NCI-H1930 (cell line): ENCODE results near the gene ACAP1.
"Not testable (repeated sequence)": the region's sequence is repeated elsewhere in the genome, so short reads cannot be mapped to it uniquely, and the experiment has no call there.

Source experiments
- DNase-seq, 2 experiments: peaks; one replicate each; lab custom pipeline; 2025; lab: John Stamatoyannopoulos, UW

ACAP1 gene

DNA sequence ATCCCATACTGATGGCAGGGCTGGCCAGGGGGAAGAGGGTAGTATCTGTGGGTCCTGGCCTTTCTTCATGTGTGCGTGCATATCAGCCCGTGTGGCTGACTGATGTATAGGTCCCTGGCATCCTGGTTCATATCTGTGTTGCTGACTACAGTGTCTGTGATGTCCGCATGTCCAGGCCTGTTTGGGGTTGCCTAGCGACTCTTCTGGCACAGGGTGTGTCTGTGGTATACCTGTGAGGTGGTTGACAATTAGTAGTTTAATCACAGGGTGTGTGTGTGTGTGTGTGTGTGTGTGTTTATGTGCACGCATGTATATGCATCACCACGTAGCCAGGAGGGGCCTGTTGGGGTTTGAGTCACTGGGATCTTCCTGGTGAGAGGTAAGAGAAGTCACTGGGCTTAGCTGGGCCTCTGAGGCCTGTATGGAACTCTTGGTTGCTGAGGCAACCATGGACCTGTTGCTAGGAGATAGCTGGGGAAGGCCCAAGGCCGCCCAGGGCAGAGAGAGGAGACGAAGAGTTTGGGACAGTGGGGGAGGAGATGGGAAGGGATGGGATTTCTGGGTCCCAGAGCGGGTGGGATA lies 18.0 kb downstream of the ACAP1 start:
- no peak for DNase-seq

DNA sequence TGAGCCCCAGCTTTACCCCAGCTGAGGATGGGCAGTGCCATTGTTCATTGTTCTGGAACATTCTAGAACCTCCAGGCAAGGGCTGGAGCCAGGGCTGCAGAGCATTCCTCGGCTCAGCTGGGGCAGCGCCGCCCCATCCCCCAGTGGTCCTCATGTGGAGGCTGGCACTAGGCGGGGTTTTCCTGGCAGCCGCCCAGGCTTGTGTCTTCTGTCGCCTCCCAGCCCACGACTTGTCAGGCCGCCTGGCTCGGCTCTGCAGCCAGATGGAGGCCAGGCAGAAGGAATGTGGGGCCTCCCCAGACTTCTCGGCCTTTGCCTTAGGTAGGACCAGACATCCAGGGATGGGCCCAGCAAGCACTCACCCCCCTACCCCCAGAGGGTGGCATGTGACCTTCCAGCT lies 18.7 kb downstream of the ACAP1 start, which contains the start of gene TMEM95:
Gene TMEM95 (plus strand): TSS at position 104 of the 400 bp plus-strand sequence. CDS start 49 bp downstream, at position 153.
- DNase-seq, result no peak

DNA sequence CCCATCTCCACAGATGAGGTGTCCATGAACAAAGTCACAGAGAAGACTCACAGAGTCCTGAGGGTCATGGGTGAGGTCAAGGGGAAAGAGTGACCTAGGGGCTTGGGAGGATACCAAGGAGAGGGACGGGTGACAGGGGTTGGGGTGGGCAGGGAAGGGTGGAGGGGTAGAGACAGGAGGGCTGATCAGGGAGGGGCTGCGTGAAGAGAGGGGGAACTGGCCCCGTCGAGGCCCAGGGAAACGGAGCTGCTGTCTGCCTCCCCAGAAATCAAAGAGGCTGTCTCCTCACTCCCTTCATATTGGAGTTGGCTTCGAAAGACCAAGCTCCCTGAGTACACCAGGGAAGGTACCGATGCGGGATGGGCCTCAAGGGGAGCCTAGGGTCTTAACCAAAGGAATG lies 19.2 kb downstream of the ACAP1 start:
- no peak for DNase-seq

DNA sequence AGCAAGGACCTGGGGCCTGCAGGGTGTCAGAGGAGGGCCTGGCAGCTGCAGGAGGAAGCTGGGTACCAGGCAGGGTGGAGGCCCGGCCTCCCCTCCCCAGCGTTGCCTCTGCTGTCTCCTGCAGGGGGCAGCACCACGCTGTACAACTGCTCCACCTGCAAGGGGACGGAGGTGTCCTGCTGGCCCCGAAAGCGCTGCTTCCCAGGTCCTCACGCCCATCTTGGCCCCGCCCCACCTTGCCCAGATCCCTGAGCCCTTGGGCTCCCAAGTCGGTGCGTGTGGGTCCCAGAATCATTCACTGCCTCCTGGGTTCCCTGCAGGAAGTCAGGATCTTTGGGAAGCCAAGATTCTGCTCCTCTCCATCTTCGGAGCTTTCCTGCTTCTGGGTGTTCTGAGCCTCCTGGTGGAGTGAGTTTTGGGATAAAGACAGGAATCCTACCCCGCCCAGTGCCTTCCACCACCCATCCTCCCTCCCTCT lies 19.8 kb downstream of the ACAP1 start:
- peak; percentile 55 to 74 for DNase-seq

DNA sequence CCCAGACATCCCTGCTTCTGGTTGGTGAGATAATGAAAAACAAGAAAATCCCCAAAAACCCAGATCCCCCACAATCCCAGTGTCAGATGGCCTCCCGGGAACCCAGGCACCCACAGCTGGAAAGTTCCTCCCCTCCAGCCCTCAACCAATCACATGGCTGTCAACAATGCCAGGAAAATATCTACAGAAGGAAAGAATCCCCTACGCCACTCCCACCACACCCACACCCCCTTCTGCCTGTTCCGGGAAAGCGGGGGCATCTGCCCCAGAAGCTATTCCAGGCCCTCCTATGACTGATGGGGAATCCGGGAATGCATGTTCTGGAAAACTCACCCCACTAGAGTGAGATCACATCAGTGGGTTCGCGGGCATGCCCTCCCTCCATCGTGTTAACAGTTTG lies 20.4 kb downstream of the ACAP1 start:
- no peak for DNase-seq

DNA sequence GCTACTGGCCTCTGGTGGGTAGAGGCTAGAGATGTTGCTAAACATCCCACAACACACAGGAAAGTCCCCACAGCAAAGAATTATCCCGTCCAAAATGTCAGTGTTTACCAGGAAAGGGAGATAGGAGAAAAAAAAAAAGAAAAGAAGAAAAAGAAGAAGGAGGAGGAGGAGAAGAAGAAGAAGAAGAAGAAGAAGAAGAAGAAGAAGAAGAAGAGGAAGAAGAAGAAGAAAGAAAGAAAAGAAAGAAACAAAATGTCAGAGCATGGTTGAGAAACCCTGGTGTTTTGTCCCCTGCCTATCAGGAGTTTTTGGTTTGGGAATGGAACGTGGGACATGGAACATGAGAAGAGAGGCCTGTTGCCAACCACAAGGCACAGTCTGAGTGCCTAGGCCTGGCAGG lies 21.1 kb downstream of the ACAP1 start:
- no peak for DNase-seq

DNA sequence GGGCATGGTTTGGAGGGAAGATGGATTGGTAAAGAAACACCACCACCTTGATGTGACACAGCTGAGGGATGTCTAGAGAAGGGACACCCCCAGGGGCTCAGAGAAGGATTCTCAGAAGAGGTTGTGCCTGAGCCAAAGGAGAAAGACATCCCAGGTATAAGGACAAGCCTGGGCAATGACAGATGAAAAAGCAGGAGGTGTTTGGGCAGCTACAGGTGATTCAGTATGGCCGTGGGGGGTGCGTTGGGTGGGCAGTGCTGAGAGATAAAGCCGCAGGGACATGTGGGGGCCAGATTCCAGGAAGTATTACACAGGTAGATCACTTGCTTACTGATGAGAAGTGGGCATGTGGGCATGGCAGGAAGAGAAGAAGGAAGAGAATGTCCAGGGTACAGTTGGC lies 25.6 kb downstream of the ACAP1 start:
- no peak for DNase-seq

DNA sequence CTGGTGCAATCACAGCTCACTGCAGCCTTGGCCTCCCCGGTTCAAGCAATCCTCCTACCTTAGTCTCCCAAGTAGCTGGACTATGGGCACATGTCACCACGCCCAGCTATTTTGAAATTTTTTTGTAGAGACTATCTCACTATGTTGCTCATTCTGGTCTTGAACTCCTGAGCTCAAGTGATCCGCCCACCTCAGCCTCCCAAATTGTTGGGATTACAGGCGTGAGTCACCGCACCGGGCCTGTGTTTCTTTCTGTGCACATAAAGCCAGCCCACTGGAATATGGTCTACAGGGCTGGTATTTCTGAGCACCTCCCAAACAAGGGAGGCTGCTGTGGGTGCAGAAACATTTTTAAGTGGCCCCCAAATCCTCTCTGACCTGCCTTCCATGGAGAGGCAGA lies 27.0 kb downstream of the ACAP1 start:
- no peak for DNase-seq

DNA sequence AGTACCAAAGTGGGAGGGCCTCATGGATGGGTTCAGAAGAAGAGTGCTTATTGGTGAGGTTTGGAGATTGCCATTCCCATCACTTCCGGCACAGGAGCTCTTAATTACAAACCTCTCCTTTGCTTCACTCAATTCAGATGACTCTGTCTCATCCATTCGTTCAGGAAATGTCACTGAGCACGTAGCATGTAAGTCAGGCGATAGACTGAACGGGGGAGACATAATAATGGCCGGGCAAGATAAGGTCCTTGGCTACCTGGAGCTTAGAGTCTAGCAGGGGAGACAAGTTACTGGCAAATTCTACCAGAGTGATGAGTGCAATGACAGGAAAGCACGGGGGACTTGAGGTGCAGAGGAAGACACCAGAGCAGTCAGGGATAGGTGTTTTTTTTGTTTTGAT lies 29.6 kb downstream of the ACAP1 start:
- not testable (repeated sequence) for DNase-seq

DNA sequence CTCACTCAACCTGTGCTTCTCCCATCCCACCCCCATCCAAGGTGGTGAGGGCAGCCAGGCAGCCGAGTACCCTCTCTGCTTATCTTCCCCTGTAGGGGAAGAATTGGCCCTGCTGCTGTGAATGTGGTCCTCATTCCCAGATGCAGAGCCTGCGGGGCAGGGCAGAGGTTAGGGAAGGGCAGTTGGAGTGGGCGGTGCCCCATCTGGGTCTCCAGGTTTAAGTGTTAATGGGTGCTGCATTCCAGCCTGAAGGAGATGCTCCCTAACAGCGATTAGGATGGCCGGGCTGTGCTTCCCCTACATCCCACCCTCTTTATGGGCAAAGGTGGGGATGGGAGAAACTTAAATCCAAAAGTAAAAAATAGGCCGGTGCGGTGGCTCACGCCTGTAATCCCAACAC lies 30.8 kb downstream of the ACAP1 start:
- no peak for DNase-seq

DNA sequence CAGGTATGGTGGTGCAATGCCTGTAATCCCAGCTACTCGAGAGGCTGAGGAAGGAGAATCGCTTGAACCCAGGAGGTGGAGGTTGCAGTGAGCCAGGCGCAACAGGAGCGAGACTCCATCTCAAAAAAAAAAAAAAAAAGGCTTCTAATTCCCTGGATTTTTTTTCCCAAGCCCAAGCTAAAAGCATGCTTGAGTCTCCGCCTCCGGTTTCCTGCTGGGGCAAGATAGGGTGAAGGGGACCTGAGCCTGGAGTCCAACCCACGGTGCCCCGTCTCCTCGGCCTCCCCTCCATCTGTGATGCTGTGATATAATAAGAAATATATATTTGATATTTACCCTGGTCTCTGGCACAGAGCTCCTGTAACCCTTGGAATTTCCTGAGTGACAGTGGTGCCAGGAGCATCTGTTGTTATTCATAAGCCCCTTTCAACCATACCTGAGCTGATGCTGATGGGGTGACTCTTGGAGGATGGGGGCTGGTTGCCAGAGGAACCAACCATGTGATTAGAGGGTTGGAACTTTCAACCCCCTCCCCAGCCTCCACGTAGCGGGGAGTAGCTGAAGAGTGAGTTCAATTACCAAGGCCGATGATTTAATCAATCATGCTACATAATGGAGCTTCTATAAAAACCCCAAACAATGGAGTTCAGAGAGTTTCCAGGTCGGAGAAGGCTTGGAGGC lies 31.7 kb downstream of the ACAP1 start:
- DNase-seq, result no peak

DNA sequence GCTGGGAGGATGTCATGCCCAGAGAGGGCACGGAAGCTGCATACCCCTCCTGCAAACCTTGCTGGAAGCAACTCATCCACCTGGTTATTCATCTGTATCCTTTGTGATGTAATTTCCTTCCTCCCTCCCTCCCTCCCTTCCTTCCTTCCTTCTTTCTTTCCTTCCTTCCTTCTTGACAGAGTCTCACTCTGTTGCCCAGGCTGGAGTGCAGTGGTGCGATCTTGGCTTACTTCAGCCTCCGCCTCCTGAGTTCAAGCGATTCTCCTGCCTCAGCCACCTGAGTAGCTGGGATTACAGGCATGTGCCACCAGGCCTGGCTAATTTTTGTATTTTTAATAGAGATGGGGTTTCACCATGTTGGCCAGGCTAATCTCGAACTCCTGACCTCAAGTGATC lies 32.3 kb downstream of the ACAP1 start:
- not testable (repeated sequence) for DNase-seq

DNA sequence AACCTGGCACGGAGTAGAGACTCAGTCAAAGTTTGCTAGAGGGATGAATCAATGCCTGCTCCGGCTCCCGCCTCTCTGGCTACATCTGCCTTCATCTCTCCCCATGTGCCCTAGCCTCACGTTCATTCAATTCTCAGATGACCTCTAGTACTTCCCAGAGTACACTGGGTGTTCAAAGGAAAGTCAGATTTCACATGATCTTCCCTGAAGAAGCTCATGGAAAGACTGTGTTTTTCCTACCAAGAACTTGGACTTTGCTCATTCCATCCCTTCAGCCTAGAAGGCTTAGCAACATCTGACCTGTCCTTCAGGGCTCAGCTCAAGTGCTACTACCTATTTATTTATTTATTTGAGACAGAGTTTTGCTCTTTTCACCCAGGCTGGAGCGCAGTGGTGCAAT lies 33.5 kb downstream of the ACAP1 start:
- DNase-seq, result no peak

DNA sequence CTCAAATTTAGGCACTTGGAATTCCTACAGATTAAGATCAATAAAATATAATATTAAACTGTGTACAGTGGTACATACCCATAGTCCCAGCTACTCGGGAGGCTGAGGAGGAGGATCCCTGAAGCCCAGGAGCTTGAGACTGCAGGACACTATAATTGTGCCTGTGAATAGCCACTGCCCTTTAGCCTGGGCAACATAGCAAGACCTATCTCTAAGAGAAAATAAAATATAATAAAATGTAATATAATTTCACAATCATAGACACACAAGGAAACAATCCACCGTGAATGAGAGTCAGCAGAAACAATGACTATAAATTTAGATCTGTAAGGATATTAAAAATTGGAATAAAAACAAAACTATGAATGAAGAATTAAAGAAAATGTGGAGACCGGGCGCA lies 34.5 kb downstream of the ACAP1 start:
- DNase-seq, result no peak

DNA sequence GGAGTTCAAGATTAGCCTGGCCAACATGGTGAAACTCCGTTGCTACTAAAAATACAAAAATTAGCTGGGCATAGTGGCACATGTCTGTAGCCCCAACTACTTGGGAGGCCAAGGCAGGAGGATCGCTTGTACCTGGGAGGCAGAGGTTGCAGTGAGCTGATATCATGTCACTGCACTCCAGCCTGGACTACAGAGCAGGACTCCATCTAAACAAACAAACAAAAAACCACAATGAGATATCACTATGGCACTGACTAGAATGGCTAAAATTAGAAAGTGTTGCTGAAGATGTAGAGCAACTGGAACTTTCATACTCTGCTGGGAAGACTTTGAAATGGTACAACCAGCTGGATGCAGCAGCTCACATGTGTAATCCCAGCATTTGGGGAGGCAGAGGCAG lies 38.0 kb downstream of the ACAP1 start:
- DNase-seq, result no peak

DNA sequence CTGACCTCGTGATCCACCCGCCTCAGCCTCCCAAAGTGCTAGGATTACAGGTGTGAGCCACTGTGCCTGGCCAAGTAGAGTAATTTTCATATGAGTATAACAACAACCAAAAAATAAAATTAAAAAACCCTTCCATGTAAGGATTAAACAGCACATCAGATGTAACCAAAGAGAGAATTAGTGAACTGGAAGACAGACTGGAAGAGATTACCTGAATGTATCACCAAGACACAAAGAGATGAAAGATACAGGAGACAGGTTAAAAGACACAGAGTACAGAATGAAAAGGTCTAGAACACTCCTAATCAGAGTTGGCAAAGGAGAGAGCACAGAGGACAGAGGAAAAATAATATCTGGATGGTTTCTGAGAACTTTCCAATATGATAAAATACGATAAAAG lies 42.8 kb downstream of the ACAP1 start:
- DNase-seq, result no peak

DNA sequence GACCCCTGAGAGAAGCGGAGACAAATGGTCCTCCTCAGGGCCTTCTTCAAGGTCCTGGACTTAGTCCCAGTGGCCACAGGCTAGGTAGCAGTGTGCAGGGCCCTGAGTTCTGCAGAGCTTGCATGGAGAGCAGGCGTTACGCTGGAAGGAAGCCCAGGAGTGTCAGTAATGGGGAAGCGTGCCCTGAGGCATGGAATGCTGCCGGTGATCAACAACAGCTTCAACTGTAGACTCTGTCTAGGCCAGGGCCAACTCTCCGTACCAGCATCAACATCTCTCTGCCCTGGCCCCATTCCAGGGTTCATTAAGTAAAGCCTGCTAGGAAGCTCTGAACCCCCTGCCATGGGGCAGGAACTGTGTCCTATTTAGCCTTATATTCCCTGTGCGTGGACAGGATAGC lies 44.0 kb downstream of the ACAP1 start:
- no peak for DNase-seq

DNA sequence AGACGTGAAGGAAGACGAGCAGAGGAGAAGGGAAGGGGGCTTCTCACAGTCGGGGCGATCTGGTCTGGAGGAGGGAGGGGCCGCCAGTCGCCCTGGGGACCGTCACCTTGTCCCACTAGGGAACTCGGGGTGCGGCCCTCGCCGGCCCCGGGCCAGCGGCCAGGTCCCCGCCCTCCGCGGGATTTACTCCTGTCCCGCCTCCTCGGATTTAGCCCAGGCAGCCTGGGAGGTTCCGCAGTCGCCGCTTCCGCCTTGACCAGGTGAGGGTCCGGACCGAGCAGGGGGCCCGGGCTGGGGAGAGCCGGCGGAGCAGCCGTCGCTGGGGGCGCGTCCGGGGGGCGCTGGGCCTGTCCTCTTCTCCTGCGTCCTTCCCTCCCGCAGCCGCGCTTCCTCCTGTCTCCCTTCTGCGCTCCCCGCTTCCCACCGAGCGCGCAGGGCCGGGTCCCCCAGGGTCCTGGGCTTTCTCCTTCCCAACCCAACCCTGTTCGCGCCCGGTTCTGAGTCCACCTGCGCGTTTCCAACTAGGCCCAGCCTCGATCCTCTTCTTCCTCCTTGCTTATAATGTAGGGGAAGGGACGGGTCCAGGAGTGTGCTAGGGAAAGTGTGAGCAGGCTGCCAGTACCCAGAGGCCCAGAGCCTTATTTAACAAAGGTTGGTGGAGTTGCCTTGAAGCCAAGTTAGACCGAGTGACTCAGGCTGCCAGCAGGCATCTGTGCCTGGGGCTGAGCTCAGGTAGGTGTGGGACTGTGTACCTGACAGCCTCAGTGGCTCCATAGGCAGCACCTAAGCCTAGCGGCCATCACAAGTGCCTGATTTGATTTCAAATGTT lies 44.7 kb downstream of the ACAP1 start, which contains the start of gene TNK1:
Gene TNK1 (plus strand): TSS at position 235 of the 829 bp plus-strand sequence. CDS start 1,838 bp downstream, outside the sequence.
- DNase-seq, result no peak

DNA sequence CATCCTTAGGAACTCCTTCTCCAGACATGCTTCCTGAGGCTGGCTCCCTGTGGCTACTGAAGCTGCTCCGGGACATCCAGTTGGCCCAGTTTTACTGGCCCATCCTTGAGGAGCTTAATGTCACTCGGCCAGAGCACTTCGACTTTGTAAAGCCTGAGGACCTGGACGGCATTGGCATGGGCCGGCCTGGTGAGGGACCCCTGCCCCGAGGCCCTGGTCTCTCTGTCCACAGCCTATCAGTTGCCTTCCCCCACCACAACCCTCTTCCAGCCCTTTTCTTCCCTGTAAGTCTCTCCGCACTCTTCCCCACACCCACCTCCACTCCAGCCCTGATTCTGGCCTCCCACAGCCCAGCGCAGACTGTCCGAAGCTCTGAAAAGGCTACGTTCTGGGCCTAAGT lies 46.6 kb downstream of the ACAP1 start:
- no peak for DNase-seq

DNA sequence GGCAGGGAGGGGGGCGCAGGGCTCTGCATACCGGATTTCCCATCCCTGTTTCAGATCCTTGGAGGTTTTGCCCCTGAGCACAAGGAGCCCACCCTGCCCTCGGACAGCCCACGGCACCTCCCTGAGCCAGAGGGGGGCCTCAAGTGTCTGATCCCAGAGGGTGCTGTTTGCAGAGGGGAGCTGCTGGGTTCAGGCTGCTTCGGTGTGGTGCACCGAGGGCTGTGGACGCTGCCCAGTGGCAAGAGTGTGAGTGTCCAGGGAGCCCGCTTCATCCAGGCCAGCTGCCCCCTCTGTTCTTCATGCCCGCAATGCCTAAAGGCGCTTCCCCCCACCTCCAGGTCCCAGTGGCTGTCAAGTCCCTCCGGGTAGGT lies 47.0 kb downstream of the ACAP1 start:
- no peak for DNase-seq

DNA sequence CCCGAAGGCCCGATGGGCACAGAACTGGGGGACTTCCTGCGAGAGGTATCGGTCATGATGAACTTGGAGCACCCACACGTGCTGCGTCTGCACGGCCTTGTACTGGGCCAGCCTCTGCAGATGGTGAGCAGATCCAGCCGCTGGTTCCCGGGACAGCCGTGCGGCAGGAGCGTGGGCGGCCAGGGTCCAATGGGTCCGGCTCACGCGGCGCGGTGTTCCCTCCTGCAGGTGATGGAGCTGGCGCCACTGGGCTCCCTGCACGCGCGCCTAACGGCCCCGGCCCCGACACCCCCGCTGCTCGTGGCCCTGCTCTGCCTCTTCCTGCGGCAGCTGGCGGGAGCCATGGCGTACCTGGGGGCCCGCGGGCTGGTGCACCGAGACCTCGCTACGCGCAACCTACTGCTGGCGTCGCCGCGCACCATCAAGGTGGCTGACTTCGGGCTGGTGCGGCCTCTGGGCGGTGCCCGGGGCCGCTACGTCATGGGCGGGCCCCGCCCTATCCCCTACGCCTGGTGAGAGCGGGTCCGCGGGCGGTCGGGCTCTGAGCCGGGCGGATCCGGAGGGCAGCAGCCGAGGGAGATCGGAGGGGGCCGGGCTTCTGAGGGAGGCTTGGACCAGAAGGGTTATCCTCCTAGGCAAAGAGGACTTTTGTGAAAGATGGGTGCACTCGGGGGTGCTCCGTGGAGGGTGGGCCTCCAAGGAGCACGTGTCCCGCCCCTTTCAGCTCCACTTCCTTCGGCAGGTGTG lies 47.6 kb downstream of the ACAP1 start:
- peak; percentile 55 to 74 for DNase-seq

DNA sequence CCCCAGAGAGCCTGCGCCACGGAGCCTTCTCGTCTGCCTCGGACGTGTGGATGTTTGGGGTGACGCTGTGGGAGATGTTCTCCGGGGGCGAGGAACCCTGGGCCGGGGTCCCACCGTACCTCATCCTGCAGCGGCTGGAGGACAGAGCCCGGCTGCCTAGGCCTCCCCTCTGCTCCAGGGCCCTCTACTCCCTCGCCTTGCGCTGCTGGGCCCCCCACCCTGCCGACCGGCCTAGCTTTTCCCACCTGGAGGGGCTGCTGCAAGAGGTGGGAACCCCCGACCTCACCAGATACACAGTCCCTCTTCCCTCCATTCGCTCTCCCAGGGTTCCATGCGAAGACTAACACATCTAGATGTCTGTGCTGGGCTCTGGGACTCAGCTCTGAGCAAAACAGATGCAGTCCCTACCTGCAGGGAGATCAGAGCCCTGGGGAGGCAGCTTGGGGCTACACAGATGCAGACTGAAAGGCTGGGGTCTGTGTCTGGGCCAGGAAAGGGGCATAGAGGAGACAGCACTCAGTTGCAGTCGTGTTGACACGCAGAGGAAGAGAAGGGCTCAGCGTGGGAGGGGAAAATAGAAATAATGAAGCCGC lies 48.3 kb downstream of the ACAP1 start:
- no peak for DNase-seq
